ENCODE measurements around the gene TMEM81. TPM values are rescaled to one million over a fixed set of nuclear protein-coding genes. Genes with fewer than 3 reads are reported as not detected.

TMEM81 gene
- total RNA-seq, 4 donors from 2014 or later = 1.6 to 4.5 (median 2.9) TPM

GRCh38 chr1:205053296-205053695 lies 31.0 kb downstream of the TMEM81 start:
- WGBS, 2 donors (ENCODE audit: low coverage in 1 of 2) = 90 to 93% methylated on average over 5 of the region's 5 CpGs
- TF ChIP-seq POLR2A (IDR thresholded peaks at IDR 0.05) (no peak), POLR2AphosphoS5 (IDR thresholded peaks at IDR 0.05) (no peak), CTCF (IDR thresholded peaks at IDR 0.05) (no peak), EP300 (IDR thresholded peaks at IDR 0.05) (no peak)
- Histone ChIP-seq H3K4me1 (no peaks in the 10 kb centered on the region), H3K9me3 (no peaks in the 10 kb centered on the region), H3K27me3 (peaks cover 23% of the 10 kb centered on the region), H3K4me3 (no peak overlapping the region), H3K36me3 (no peaks in the 10 kb centered on the region), H3K27ac (no peak overlapping the region)
- no peak for ATAC-seq

GRCh38 chr1:205052690-205053089 lies 31.6 kb downstream of the TMEM81 start:
- TF ChIP-seq CTCF (IDR thresholded peaks at IDR 0.05) (no peak), POLR2AphosphoS5 (IDR thresholded peaks at IDR 0.05) (no peak), POLR2A (IDR thresholded peaks at IDR 0.05) (no peak), EP300 (IDR thresholded peaks at IDR 0.05) (no peak)
- ATAC-seq = no peak
- no peak overlapping the region for H3K4me3 ChIP-seq
- H3K27me3 ChIP-seq = peaks cover 29% of the 10 kb centered on the region
- no peaks in the 10 kb centered on the region for H3K4me1 ChIP-seq
- WGBS, 2 donors (ENCODE audit: low coverage in 1 of 2) = 85% methylated on average over 4 of the region's 11 CpGs; no CpG with 5 or more reads in 1 of the 2 donors
- H3K9me3 ChIP-seq = no peaks in the 10 kb centered on the region
- no peaks in the 10 kb centered on the region for H3K36me3 ChIP-seq
- H3K27ac ChIP-seq = no peak overlapping the region

GRCh38 chr1:205049479-205049878 lies 34.8 kb downstream of the TMEM81 start:
- ATAC-seq = no peak
- H3K36me3 ChIP-seq = no peaks in the 10 kb centered on the region
- no peak overlapping the region for H3K27ac ChIP-seq
- no peak overlapping the region for H3K4me3 ChIP-seq
- H3K27me3 ChIP-seq = peaks cover 62% of the 10 kb centered on the region
- WGBS, 2 donors (ENCODE audit: low coverage in 1 of 2) = 94% methylated on average over 3 of the region's 6 CpGs; no CpG with 5 or more reads in 1 of the 2 donors
- peaks cover 0 to 7% (median 0%) of the 10 kb centered on the region in 3 donors for H3K4me1 ChIP-seq
- no peaks in the 10 kb centered on the region for H3K9me3 ChIP-seq
- TF ChIP-seq CTCF (IDR thresholded peaks at IDR 0.05) (no peak), POLR2A (IDR thresholded peaks at IDR 0.05) (no peak), POLR2AphosphoS5 (IDR thresholded peaks at IDR 0.05) (no peak), EP300 (IDR thresholded peaks at IDR 0.05) (no peak)

- 100% methylated on average over 3 of the region's 9 CpGs; no CpG with 5 or more reads in 1 of the 2 donors for WGBS, 2 donors (ENCODE audit: low coverage in 1 of 2)
- H3K27me3 ChIP-seq = peaks cover 62% of the 10 kb centered on the region
- TF ChIP-seq CTCF (IDR thresholded peaks at IDR 0.05) (no peak), POLR2AphosphoS5 (IDR thresholded peaks at IDR 0.05) (no peak), EP300 (IDR thresholded peaks at IDR 0.05) (no peak), POLR2A (IDR thresholded peaks at IDR 0.05) (no peak)
- no peak overlapping the region for H3K4me3 ChIP-seq
- no peak for ATAC-seq
- H3K4me1 ChIP-seq = peaks cover 0 to 12% (median 0%) of the 10 kb centered on the region in 3 donors
- H3K27ac ChIP-seq = no peak overlapping the region
- no peaks in the 10 kb centered on the region for H3K36me3 ChIP-seq
- H3K9me3 ChIP-seq = no peaks in the 10 kb centered on the region
These were observed 35.9 kb downstream of the TMEM81 start for GRCh38 chr1:205048382-205048781.

GRCh38 chr1:205047764-205048231 lies 36.5 kb downstream of the TMEM81 start:
- Histone ChIP-seq H3K4me1 (peaks cover 0 to 18% (median 0%) of the 10 kb centered on the region in 3 donors), H3K9me3 (no peaks in the 10 kb centered on the region), H3K27me3 (peaks cover 66% of the 10 kb centered on the region), H3K27ac (no peak overlapping the region), H3K36me3 (no peaks in the 10 kb centered on the region), H3K4me3 (no peak overlapping the region)
- 70 to 78% methylated on average over 2 to 3 of the region's 5 CpGs for WGBS, 2 donors (ENCODE audit: low coverage in 1 of 2)
- no peak for ATAC-seq
- no peak for TF ChIP-seq POLR2A (IDR thresholded peaks at IDR 0.05)
- no peak for TF ChIP-seq CTCF (IDR thresholded peaks at IDR 0.05)

All from gastroesophageal sphincter (tissue), 4 donors.